Hepatocyte (in vitro differentiated cells): ENCODE results near the gene MAP6.

Experiments used
- EZH2 ChIP-seq: fragments of 200-600 bp; sonication (generic); IDR thresholded peaks from 2 replicates; pipeline ENCODE4 v1.6.1; 2016; ENCODE audit warnings: antibody characterized with exemption, mild to moderate bottlenecking, borderline replicate concordance
- EZH2phosphoT487 ChIP-seq: fragments of 200-600 bp; sonication (generic); IDR thresholded peaks from one replicate; pipeline ENCODE4 v1.6.1; 2018; ENCODE audit warnings: antibody characterized with exemption, mild to moderate bottlenecking, low read depth, moderate library complexity; ENCODE audit not compliant: unreplicated experiment, severe bottlenecking
- TF ChIP-seq, protein P1 (sequence below): fragments of 200-600 bp; sonication (generic); IDR thresholded peaks from 2 replicates; pipeline ENCODE4 v1.5.1; 2016; ENCODE audit warnings: antibody characterized with exemption, mild to moderate bottlenecking; ENCODE audit not compliant: poor library complexity

DNA sequence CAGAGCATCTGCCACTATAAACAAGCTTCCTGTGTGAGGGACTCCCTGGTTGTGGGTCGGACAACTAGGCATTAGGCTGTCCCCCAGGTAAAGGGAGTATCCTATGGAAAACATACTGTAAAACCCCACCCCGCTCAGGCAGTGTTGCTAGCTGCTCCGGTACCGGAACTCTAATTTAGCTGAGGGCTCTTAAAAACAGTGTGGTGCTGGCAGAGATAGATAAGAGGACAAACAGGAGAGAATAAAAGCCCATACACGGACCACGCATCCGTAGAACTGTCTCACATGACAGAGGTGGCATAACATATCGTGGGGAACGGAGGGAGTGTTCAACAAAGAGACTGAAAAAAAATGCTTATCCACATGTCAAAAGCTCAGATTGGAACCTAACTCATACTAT is 45.4 kb upstream of the MAP6 start:
- TF ChIP-seq EZH2 (no peak), EZH2phosphoT487 (no peak)
- TF ChIP-seq, protein P1, sequence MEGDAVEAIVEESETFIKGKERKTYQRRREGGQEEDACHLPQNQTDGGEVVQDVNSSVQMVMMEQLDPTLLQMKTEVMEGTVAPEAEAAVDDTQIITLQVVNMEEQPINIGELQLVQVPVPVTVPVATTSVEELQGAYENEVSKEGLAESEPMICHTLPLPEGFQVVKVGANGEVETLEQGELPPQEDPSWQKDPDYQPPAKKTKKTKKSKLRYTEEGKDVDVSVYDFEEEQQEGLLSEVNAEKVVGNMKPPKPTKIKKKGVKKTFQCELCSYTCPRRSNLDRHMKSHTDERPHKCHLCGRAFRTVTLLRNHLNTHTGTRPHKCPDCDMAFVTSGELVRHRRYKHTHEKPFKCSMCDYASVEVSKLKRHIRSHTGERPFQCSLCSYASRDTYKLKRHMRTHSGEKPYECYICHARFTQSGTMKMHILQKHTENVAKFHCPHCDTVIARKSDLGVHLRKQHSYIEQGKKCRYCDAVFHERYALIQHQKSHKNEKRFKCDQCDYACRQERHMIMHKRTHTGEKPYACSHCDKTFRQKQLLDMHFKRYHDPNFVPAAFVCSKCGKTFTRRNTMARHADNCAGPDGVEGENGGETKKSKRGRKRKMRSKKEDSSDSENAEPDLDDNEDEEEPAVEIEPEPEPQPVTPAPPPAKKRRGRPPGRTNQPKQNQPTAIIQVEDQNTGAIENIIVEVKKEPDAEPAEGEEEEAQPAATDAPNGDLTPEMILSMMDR, result no peak
